ENCODE data around the gene NFKBIE.

GRCh38 chr6:44248579-44248978 is 16.8 kb downstream of the NFKBIE start:
- TF ChIP-seq CTCF (IDR thresholded peaks at IDR 0.05) (no peak), POLR2AphosphoS5 (IDR thresholded peaks at IDR 0.05) (no peak), POLR2A (IDR thresholded peaks at IDR 0.05; ENCODE audit: low read depth) (no peak)

Measured in esophagus muscularis mucosa (tissue), 3 donors.